Activated naive CD8-positive, alpha-beta T cell treated with anti-CD3 and anti-CD28 coated beads, Interleukin-2, amount 50 U/mL, for 16 hours (primary cell): ENCODE measurements around the gene WHAMM.
"Not testable (repeated sequence)": the region's sequence is repeated elsewhere in the genome, so short reads cannot be mapped to it uniquely, and the experiment has no call there.

ENCODE experiments used
- DNase-seq: peaks from one replicate; pipeline ENCODE4 v3.0.0-alpha.2; 2020; ENCODE audit warnings: low read depth, low spot score

Gene WHAMM

GRCh38 chr15:82809308-82810060 lies at the start of gene WHAMM:
WHAMM (plus strand) TSS chr15:82809628; CDS start chr15:82809727, 99 bp downstream.
- peak; percentile 88 for DNase-seq

GRCh38 chr15:82763361-82764116 lies 45.9 kb upstream of the WHAMM start:
- DNase-seq: no peak

- DNase-seq: no peak
These were observed 45.3 kb upstream of the WHAMM start for GRCh38 chr15:82764117-82764490.

DNA sequence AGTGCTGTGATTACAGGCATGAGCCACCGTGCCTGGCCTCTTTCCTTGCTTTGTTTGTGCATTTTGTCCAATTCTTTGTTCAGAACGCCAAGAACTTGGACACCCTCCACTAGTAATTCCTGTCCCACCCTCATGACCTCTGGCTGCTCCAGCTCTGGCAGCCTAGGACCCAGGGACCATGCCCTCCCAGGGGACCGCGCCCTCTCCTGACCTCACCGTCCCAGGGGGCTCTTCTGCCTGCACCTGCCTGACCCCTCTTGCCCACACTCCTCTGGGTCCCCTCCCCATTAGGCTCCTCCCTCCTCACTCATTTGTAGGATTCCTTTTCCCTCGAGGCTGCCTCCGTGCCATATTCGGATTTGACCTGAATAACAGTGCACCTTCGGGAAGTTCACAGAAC lies 44.7 kb upstream of the WHAMM start:
- DNase-seq: no peak

DNA sequence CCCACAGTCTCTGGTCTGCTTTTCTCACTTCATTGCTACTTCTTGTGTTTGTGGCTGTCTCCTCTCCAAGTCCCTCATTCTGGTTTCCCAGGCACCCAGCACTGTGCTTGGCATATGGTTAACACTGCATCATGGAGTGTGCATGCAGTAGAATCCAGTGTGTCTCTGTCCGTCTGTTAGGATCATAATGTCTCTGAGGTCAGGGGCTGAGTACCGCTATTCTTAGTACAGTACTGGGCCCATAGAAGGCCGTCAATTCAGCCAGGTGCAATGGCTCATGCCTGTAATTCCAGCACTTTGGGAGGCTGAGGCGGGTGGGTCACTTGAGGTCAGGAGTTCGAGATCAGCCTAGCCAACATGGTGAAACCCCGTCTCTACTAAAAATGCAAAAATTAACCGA lies 43.2 kb upstream of the WHAMM start:
- not testable (repeated sequence) for DNase-seq

- no peak for DNase-seq
These were observed 42.1 kb upstream of the WHAMM start for GRCh38 chr15:82767163-82767829.

DNA sequence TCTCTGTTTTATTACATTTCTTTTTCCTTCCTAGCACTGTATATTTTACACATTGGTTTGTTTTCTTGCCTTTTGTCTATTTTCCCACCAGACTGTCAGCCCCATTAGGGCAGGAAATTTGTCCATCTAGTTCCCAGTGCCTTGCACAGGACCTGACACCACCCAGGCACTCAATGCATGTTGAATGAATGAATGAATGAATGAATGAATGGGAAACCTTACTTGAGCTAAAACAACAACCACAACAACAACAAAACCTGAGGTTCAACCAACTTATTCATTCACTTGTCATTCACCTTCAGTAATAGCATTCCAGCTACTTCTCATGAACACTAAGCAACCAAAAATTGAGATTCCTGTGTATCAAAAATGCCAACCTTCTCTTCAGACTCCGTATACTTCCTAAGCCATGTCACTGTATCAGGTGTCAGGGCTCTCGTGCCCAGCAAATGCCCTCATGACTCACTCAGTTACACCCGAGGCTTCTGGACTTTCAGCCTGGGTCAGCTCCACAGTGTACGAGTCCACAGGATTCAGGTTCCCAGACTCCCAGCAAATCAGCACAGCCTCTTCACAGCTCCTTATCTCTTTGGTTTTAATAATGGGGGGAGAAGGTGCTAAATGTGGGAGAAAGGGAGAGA lies 40.9 kb upstream of the WHAMM start:
- DNase-seq: no peak

GRCh38 chr15:82771789-82772607 lies 37.4 kb upstream of the WHAMM start:
- DNase-seq: no peak

DNA sequence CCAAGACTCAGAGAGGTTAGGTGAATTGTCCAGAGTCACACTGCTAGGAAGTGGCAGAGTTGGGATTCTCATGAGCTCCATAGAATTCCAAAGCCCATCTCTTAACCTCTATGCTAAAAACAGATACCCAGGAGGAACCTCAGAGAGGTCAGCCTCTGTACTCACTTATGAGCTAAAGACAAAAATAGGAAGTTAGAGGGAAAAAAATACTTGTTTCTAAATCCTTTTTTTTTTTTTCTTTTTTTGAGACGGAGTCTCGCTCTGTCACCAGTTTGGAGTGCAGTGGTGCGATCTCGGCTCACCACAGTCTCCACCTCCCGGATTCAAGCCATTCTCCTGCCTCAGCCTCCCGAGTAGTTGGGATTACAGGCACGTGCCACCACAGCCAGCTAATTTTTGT lies 34.9 kb upstream of the WHAMM start:
- no peak for DNase-seq

- no peak for DNase-seq
These were observed 30.7 kb upstream of the WHAMM start for GRCh38 chr15:82778755-82779154.

DNA sequence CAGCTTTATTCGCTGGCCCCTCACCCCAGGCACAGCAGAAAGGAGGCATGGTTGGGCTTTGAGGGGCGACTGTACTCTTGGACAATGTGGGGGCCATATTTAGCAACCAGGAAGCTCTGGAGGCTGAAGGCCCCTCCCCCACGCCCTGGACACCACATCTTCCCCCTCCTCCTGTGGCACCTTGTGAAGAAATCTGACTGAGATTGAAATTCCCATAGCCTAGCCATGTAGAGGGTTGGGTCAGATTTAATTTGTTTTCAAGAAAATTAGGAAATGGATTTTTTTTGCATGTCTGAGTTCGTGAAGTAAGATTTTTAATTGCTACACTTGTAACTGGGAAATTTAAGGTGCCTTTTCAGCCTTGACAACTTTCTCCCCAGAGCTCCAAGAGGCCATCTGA lies 28.1 kb upstream of the WHAMM start:
- no peak for DNase-seq

- no peak for DNase-seq
These were observed 20.9 kb upstream of the WHAMM start for GRCh38 chr15:82788496-82788895.

- no peak for DNase-seq
These were observed 19.9 kb upstream of the WHAMM start for GRCh38 chr15:82789491-82789890.

- no peak for DNase-seq
These were observed 19.1 kb upstream of the WHAMM start for GRCh38 chr15:82790321-82790720.

GRCh38 chr15:82792068-82792467 lies 17.4 kb upstream of the WHAMM start:
- no peak for DNase-seq

DNA sequence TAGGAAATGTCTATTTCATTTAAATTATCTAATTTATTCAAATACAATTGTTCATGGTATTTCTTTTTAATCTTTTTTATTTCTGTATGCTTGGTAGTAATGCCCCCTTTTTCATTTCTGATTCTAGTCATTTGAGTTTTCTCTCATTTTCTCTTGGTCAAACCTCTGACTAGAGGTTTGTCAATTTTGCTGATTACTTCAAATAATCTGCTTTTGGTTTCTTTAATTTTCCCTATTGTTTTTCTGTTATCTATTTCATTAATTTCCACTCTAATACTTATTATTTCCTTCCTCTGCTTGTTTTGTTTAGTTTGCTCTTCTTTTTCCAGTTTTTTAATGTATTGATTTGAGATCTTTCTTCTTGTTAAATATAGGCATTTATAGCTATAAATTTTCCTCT lies 15.7 kb upstream of the WHAMM start:
- DNase-seq: no peak

GRCh38 chr15:82798104-82798503 lies 11.3 kb upstream of the WHAMM start:
- DNase-seq: no peak

- no peak for DNase-seq
These were observed 10.8 kb upstream of the WHAMM start for GRCh38 chr15:82798531-82799166.

DNA sequence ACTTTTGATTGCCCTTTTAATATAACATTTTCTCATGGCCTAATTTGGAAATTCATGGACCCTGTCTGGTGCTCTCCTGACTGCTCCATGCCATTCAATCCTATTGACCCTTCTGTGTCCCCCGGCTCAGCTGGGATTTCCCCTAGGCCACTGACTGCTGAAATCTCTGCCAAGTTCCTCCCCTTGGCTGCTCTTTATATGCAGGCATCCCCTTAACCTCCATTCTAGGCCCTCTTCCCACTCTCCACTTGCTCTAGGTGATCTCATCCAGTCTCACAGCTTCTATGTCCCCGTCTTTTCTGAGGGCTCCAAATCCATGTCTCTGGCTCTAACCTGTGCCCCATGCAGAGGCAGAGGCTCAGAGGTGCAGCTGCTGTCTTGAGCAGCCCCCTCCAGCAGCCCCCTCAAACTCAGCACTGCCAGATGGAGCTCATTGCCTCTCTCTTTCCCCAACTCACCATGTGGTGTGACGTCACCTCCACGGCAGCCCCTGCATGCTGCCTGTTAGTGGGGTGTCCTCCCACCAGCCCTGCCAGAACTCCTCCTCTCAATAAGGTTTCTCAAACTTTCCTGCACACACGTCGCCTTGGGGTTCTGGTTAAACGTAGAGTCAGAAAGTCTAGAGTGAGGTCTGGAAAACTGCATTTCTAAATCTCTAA lies 10.1 kb upstream of the WHAMM start:
- no peak for DNase-seq

DNA sequence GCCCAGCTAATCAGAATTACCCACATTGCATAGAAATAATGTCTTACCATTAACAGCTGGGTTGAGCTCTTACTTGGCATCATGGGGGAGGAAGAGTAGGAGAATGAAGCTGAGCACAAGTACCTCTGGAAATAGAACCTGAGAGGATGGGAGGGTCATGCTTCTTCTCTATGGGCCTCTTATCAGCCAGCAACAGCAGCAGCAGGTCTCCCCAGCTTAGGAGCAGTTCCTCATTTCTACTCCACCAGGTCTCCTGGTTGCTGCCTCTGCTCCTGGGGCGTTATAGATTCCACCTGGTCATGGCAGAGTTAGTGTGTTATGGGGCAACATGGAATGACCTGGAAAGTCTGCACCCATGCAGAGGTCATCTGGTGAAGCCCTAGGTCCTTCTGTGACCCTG lies 6.9 kb upstream of the WHAMM start:
- no peak for DNase-seq
